HG03575 (cell line): ENCODE measurements around the gene LMAN2L.
"Not testable (repeated sequence)": the region's sequence is repeated elsewhere in the genome, so short reads cannot be mapped to it uniquely, and the experiment has no call there.

Experiments
- ATAC-seq: cut with Tn5 transposase; IDR thresholded peaks from one replicate; pipeline ENCODE4 v1.9.1; 2021; ENCODE audit not compliant: unreplicated experiment, insufficient number of reproducible peaks, low FRiP score; ENCODE audit errors: extremely low read depth

The LMAN2L gene

GRCh38 chr2:96668771-96669170 lies 71.1 kb downstream of the LMAN2L start:
- ATAC-seq = no peak

DNA sequence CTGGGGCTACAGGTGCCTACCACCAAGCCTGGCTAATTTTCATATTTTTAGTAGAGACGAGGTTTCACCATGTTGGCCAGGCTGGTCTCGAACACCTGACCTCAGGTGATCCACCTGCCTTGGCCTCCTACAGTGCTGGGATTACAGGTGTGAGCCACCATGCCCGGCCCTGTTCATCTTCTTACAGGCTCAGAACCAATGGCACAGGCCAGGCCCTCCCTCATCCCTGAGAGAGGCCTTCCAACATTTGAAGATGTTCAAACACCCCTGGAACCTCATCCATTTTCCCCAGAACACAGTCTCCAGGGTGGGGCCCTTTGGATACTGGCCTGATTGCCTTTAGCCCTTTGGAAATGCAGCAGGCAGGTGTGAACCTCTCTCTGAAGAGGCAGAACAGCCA lies 74.1 kb downstream of the LMAN2L start:
- ATAC-seq = not testable (repeated sequence)

DNA sequence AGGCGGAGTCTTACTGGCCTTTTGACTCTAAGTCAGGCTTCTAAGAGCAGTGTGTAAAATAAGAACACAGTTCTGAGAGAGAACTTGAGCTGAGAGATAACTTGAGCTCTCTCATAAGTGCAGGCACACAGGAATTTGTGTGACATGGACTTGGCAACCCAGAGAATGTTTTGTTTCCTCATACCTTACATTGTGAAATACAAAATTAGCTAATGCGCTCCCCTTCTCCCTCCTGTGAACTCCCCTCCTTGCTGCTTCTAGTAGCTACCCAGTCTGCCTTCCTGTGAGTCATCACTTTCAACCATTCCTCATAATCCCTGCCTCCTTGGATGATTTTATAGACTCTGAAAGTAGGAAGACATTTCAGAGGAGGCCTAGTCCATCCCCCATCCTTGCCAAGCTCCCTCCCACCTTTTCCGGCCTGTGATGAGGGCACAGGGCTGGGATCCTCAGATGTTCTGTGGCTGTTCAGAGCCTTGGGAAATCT lies 74.7 kb downstream of the LMAN2L start:
- no peak for ATAC-seq

DNA sequence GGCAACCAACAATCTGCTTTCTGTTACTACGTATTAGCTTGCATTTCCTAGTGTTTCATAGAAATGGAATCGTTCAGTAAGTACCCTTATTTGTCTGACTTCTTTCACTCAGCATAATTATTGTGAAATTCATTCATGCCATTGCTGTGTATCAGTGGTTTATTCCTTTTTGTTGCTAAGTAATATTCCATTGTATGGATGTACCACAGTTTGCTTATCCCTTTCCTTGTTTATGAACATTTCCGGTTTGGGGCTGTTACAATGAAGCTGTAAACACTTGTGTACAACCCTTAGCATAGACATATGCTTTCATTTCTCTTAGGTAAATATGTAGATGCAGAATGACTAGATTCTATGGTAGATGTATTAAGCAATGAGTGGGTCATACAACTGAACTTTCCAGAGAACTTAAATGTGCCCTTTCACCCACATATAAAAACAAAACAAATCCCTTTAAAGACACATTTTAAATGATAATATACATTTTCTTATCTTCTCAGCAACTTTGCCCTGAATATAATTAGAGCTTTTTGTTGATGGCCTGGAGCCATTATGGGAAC lies 75.4 kb downstream of the LMAN2L start:
- ATAC-seq = no peak

GRCh38 chr2:96663829-96664228 lies 76.0 kb downstream of the LMAN2L start:
- no peak for ATAC-seq

DNA sequence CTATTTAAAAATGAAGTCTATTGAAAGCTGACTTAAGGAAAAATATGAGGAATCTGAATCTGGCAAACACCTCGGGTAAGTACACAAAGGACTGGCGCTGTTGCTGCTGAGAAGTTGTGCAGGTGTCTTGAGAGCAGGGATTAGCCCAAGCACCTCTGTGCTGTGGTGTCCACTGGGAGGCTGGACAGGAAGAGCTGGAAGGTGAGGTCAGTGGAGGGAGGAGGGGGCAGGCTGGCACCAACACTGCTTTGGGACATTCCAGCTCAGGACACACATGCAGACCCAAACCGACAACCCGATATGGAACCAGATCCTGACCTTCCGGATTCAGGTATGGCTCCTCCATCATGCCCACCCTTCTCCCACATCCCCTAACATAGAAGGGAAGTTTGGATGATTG lies 76.7 kb downstream of the LMAN2L start:
- ATAC-seq = no peak

- no peak for ATAC-seq
These were observed 77.5 kb downstream of the LMAN2L start for GRCh38 chr2:96662360-96662759.

DNA sequence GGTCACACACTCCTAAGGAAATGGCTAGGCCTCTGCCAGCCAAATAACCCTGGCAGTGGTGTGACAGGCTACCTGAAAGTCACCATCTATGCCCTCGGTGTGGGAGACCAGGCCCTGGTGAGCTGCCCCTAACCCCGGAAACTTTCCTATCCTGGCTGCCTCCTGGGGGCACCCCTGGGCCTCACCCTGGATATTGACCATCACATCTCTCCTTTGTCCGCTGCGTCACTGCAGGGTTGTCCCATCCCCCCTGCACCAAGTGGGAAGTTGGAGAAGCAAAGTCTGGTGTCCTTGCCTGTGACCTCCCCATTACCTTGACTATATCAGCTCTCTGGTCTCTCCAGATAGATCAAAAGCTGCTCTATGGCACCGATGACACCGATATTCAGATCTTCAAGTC lies 78.5 kb downstream of the LMAN2L start:
- no peak for ATAC-seq

DNA sequence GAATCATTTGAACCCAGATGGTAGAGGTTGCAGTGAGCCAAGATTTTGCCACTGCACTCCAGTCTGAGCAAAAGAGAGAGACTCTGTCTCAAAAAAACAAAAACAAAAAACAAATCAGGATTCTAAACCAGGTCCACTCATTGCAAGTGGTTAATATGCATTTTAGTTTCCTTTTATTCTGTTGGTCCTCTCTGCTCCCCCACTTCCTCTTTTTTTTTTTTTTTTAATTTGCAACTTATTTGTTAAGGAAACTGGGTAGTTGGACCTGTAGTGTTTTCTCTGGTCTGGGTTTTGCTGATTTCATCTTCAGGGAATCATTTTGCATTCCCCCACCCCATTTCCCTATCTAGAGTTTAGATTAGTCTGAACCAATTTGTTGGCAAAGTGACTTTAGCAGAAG lies 83.3 kb downstream of the LMAN2L start:
- ATAC-seq = no peak
